NCI-H146 (cell line): ENCODE results near the gene TCF7L2.
A peak's percentile ranks its signal among the peaks of the same experiment; 100 is the strongest.

Source experiments
- DNase-seq: peaks from one replicate; lab custom pipeline; 2025; lab: John Stamatoyannopoulos, UW

TCF7L2 gene

GRCh38 chr10:113066561-113067312 is 116.7 kb downstream of the TCF7L2 start:
- DNase-seq, result no peak

- DNase-seq, result no peak
Observed at GRCh38 chr10:113067501-113067900, 117.5 kb downstream of the TCF7L2 start.

GRCh38 chr10:113068178-113068890 is 118.3 kb downstream of the TCF7L2 start:
- no peak for DNase-seq

- no peak for DNase-seq
Observed at GRCh38 chr10:113069595-113069994, 119.5 kb downstream of the TCF7L2 start.

GRCh38 chr10:113071446-113071845 is 121.4 kb downstream of the TCF7L2 start:
- no peak for DNase-seq

GRCh38 chr10:113073549-113074189 is 123.6 kb downstream of the TCF7L2 start:
- no peak for DNase-seq

- no peak for DNase-seq
Observed at GRCh38 chr10:113076949-113077348, 126.9 kb downstream of the TCF7L2 start.

GRCh38 chr10:113078282-113078907 is 128.3 kb downstream of the TCF7L2 start:
- DNase-seq, result no peak

GRCh38 chr10:113080061-113080924 is 130.2 kb downstream of the TCF7L2 start:
- DNase-seq, result no peak

GRCh38 chr10:113080925-113081229 is 130.8 kb downstream of the TCF7L2 start:
- DNase-seq, result no peak

- DNase-seq, result no peak
Observed at GRCh38 chr10:113084031-113084430, 134.0 kb downstream of the TCF7L2 start.

GRCh38 chr10:113085776-113086175 is 135.7 kb downstream of the TCF7L2 start:
- no peak for DNase-seq

- DNase-seq, result no peak
Observed at GRCh38 chr10:113086282-113086681, 136.2 kb downstream of the TCF7L2 start.

GRCh38 chr10:113087165-113088029 is 137.3 kb downstream of the TCF7L2 start:
- DNase-seq, result no peak

GRCh38 chr10:113088194-113088593 is 138.1 kb downstream of the TCF7L2 start:
- no peak for DNase-seq

GRCh38 chr10:113089551-113089950 is 139.5 kb downstream of the TCF7L2 start:
- no peak for DNase-seq

GRCh38 chr10:113091920-113092319 is 141.9 kb downstream of the TCF7L2 start:
- no peak for DNase-seq

GRCh38 chr10:113093188-113094113 is 143.4 kb downstream of the TCF7L2 start:
- DNase-seq, result peak; percentile 78

- DNase-seq, result no peak
Observed at GRCh38 chr10:113094114-113094486, 144.1 kb downstream of the TCF7L2 start.
